GM12874 (cell line): ENCODE data around the gene TPM4.

Source experiments
- TF ChIP-seq, protein P1 (sequence below): IDR thresholded peaks from 2 replicates; pipeline ENCODE4 v1.5.1; 2011; ENCODE audit warnings: low read depth, mild to moderate bottlenecking, control low read depth, low read length, moderate library complexity; ENCODE audit not compliant: insufficient read depth

TPM4 gene

DNA sequence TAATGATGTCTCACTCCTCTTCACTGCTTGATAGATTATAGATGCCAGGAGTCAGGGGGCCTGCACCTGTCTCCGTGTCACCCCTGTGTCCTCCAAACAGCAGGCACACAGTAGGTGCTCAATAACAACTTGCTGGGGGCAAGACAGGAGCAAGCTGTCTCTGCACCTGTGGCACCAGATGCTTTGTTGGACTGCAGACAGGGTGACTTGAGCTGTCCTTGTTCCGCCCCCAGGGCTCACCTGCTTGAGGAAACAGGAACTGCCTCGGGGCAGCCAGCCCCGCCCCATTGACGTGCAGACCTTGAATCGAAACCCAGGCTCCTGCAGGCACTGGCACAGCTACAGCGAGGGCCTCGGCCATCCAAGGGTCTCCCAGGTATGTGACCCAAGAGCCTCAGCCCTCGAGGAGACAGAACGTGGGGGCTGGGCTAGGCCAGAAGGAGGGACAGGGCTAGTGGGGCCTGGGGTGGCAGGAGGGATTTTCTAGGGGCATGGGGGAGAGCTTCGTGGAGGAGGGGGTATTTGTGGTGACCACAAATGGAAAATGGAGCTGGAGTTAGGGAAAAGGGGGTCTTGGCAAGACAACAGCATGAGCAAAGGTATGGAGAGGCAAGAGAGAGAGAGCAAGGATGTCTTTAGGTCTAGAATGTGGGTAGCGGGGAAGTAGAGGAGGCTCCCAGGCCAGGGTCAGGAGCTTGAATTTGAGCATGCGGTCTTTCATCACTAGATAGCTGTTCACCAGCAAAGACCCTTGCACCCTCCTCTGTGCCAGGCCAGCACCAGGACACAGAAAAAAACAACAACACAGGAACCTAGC, 67.3 kb downstream of the TPM4 start, which contains the start of gene HSH2D:
HSH2D (plus strand) TSS at position 287 of the 817 bp plus-strand sequence. CDS start 5,066 bp downstream, outside the sequence.
- TF ChIP-seq, protein P1, sequence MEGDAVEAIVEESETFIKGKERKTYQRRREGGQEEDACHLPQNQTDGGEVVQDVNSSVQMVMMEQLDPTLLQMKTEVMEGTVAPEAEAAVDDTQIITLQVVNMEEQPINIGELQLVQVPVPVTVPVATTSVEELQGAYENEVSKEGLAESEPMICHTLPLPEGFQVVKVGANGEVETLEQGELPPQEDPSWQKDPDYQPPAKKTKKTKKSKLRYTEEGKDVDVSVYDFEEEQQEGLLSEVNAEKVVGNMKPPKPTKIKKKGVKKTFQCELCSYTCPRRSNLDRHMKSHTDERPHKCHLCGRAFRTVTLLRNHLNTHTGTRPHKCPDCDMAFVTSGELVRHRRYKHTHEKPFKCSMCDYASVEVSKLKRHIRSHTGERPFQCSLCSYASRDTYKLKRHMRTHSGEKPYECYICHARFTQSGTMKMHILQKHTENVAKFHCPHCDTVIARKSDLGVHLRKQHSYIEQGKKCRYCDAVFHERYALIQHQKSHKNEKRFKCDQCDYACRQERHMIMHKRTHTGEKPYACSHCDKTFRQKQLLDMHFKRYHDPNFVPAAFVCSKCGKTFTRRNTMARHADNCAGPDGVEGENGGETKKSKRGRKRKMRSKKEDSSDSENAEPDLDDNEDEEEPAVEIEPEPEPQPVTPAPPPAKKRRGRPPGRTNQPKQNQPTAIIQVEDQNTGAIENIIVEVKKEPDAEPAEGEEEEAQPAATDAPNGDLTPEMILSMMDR: no peak

DNA sequence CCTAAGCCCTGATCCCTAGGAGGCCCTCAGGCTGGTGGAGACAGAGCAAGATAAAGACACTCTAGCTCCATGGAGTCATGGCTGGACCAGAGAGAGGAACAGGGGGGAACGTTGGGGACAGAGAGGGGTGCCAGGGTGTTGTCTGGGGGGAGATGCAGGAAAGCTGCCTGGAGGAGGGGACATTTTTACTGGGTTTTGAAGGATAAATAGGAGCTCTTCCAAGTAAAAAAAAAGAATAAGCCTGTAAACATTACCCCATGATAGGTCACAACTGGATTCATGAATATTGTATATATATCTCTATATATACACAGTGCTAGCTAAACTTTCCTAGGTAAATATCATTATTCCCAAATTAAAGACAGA, 67.9 kb downstream of the TPM4 start:
- TF ChIP-seq, protein P1: no peak

DNA sequence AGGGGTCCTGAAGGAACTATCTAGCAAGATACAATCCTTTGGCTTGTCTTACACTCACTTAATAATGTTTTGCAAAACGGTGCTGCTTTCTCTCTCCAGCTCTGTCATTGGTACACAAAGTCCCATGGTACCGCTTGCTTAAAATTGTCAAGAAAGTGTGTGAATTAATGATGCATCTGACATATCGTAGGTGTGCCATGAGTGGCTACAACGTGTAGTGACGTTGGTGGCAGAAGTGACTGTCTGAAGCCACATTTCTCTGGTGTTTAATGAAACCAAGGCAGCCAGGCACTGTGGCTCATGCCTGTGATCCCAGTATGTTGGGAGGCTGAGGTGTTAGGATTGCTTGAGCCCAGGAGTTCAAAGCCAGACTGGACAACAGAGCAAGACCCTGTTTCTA, 69.8 kb downstream of the TPM4 start:
- TF ChIP-seq, protein P1: no peak

DNA sequence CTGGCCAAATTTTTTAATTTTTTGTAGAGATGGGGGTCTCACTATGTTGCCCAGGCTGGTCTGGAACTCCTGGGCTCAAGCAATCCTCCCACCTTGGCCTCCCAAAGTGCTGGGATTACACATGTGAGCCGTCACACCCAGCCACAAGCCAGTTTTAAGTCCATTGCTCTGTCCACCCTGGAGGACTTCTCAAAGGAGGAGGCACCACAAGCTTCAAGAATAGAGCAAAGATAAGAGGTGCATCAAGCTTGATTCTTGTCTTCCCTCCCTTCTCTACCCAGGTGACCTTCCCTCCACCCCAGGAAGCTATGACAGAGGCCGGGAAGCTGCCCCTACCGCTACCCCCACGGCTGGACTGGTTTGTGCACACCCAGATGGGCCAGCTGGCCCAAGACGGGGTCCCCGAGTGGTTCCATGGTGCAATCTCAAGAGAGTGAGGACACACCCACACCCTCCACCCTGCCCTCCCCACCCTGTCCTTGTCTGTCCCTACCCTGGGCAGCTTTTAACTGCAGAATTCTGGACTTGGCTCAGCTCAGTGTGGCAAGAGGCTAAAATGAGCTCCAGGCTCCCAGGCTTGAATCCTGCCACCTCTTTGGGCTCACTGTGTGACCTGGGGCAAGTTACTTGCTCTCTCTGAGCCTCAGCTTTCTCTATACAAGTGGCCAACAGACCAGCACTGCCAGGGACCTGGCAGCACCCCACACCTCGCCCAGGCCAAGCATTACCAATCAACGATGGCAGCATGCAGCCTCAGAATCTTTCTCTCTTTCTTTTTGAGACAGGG, 72.3 kb downstream of the TPM4 start:
- TF ChIP-seq, protein P1: no peak
